Heart left ventricle (tissue), 16 donors: ENCODE results near the gene CNTN5. TPM values are rescaled to one million over a fixed set of nuclear protein-coding genes. Genes with fewer than 3 reads are reported as not detected.

ENCODE experiments used
- ATAC-seq, 4 donors: fragments of 200-7000 bp; cut with Tn5 transposase; one replicate each; pipeline ENCODE4 v1.9.1; 2020 to 2022; ENCODE audit warnings: moderate library complexity in 4 of 4, mild to moderate bottlenecking in 3 of 4, moderate number of reproducible peaks in 1 of 4
- DNase-seq, 5 donors: peaks; one replicate each; pipeline ENCODE4 v3.0.0-alpha.2; 2020
- H3K27ac ChIP-seq, 12 donors: fragments of 200-600 bp; sonication (generic) in 4 of 12; one replicate each; pipeline versions ENCODE4 v1.5.0 to v1.8.0; 2016 to 2022; ENCODE audit warnings: mild to moderate bottlenecking in 2 of 12
- H3K27me3 ChIP-seq, 9 donors: fragments of 200-600 bp; sonication (generic) in 2 of 9; one replicate each; pipeline versions ENCODE4 v1.5.1 to v1.8.0; 2016 to 2022; ENCODE audit warnings: mild to moderate bottlenecking in 3 of 9
- H3K36me3 ChIP-seq, 9 donors: fragments of 200-600 bp; sonication (generic) in 2 of 9; one replicate each; pipeline versions ENCODE4 v1.5.0 to v1.8.0; 2018 to 2022; ENCODE audit warnings: mild to moderate bottlenecking in 2 of 9
- H3K4me1 ChIP-seq, 12 donors: fragments of 200-600 bp; sonication (generic) in 4 of 12; one replicate each; pipeline versions ENCODE4 v1.5.0 to v1.8.0; 2016 to 2022; ENCODE audit warnings: mild to moderate bottlenecking in 3 of 12
- H3K4me3 ChIP-seq, 12 donors: fragments of 200-600 bp; sonication (generic) in 4 of 12; one replicate each; pipeline versions ENCODE4 v1.5.0 to v1.8.0; 2017 to 2022; ENCODE audit warnings: mild to moderate bottlenecking in 9 of 12, moderate library complexity in 4 of 12
- H3K9me3 ChIP-seq, 12 donors: fragments of 200-600 bp; sonication (generic) in 4 of 12; one replicate each; pipeline versions ENCODE4 v1.5.0 to v1.8.0; 2016 to 2022; ENCODE audit warnings: mild to moderate bottlenecking in 1 of 12
- POLR2A ChIP-seq, 2 donors: fragments of 450-650 bp; IDR thresholded peaks; one replicate each; pipeline ENCODE4 v1.6.1; 2017; ENCODE audit warnings: antibody characterized with exemption in 2 of 2, mild to moderate bottlenecking in 2 of 2, moderate library complexity in 2 of 2
- WGBS, 4 donors: extraction: QIAGEN DNeasy Blood & Tissue Kit in 2 of 4; methylation state at CpG; one replicate each; pipeline versions ENCODE4 v1.1.5 to v1.1.7; 2013 to 2018; 5-methylcytosine and 5-hydroxymethylcytosine counted together
- intact Hi-C, 10 donors: fragments of 100-400 bp; cut with DNase I; formaldehyde crosslinking; loops; one replicate each; pipeline versions ENCODE4 v1.11.1 to v1.14.2; 2022
- polyA plus RNA-seq, 2 donors: library from polyadenylated mRNA; stranded (reverse); fragments of 200-250 nt; gene quantifications; one replicate each; pipeline ENCODE4 v1.2.3, GENCODE V29; 2013
- total RNA-seq, 9 donors: library from RNA; depleted of rRNA in 2 of 9; stranded (reverse); fragments of >200 nt in 2 of 9; fragmentation: NEBNext Ultra II Directional in 3 of 9; extraction: Animal tissue kit (Norgen Biotek cat#: 25700) in 3 of 9; gene quantifications; one replicate each; pipeline versions ENCODE4 v1.1.0 to v1.2.4, GENCODE V29; 2016 to 2023
- TF ChIP-seq, protein P1 (sequence below), 12 donors: fragments of 200-600 bp; sonication (generic) in 4 of 12; IDR thresholded peaks; one replicate each; pipeline versions ENCODE4 v1.5.0 to v1.8.0; 2018 to 2022; ENCODE audit warnings: antibody characterized with exemption in 12 of 12, mild to moderate bottlenecking in 5 of 12
- donor health status: ischemic (EF 13 %, LVEDD 7.1; RV severe dilation, severe dysfunction).
- donor health status: healthy with polysubstance abuse.
- donor health status: DM: no; HTN: yes; CAD: no.
- donor health status: DM: no; HTN: no; CAD: no.
- donor health status: ischemic (EF 25% LVEDD 6.9; RV normal size, moderate dysfunction).
- donor health status: ischemic (EF 25% LVEDD 5.7; RV mildly dilated, moderate dysfunction).
- donor health status: healthy.
- donor health status: DM: yes; HTN: yes; CAD: no.
- donor health status: ischemic (EF 35%, LVEDD 5.7; RV mildly dilated, moderate dysfunction).
- donor health status: nonischemic (EF 11% LVEDD 7.7; RV severe dilation, severe dysfunction).
- donor health status: DM: yes; HTN: yes; CAD: no.
- donor health status: PGD.
- donor health status: ischemic (EF 29% LVEDD 5.4; RV normal size, mild dysfunction).
- donor health status: nonischemic (EF 23%, LVEDD 6.1; RV moderate dilation, normal function).

CNTN5 gene
- total and polyA plus RNA-seq, 11 donors, result 0.11 to 0.16 TPM; not detected in 9

DNA sequence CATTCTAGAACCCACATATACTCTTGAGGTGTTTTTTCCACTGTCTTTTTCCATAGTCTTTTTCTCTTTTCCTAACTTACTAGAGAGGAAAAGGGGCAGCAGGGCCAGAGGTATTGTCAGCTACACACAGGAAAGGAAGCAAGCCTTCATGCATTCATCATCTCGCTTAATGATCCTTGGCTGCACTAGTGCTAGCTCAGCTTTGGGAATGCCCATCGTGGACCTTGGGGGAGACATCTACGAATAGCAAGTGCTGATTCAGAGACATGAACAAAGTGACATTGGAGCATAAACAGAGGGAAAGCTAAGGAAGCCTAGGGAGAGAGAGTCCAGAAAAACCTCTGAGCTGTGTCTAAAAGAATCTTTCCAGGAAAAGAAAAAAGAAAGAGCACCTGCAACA, 1200.1 kb downstream of the CNTN5 start:
- WGBS, 4 donors, result 48 to 62% (median 57%) methylated on average over 3 of the region's 3 CpGs
- no peak for DNase-seq
- intact Hi-C loops, result no loop called here

DNA sequence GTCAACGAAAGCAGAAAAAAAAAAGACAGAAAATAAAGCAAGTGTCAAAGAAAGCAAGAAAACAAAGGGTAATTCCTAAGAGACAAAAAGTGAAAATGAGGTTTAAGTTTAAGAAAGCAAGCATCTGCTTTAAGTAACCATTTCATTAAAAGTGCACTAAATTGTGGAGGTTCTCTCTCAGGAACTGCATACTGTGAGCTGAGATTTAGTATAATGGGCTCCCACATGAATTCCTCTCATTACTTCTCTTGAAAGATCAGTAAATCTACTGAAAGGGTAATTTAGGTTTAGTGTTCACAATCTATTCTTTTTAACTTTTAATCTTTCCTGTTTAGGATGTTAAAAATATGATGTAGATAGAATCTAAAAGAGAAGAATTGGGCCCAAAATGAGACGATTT, 1201.0 kb downstream of the CNTN5 start:
- Histone ChIP-seq H3K4me3 (no peak overlapping the region), H3K27me3 (no peaks in the 10 kb centered on the region), H3K36me3 (no peaks in the 10 kb centered on the region), H3K9me3 (no peaks in the 10 kb centered on the region), H3K4me1 (no peaks in the 10 kb centered on the region), H3K27ac (no peak overlapping the region)
- DNase-seq (no peak), ATAC-seq (no peak)
- intact Hi-C loops, result no loop called here
- 64 to 77% (median 72%) methylated on average over 2 of the region's 2 CpGs for WGBS, 4 donors
- no peak for TF ChIP-seq POLR2A (IDR thresholded peaks at IDR 0.05)
- TF ChIP-seq, protein P1, sequence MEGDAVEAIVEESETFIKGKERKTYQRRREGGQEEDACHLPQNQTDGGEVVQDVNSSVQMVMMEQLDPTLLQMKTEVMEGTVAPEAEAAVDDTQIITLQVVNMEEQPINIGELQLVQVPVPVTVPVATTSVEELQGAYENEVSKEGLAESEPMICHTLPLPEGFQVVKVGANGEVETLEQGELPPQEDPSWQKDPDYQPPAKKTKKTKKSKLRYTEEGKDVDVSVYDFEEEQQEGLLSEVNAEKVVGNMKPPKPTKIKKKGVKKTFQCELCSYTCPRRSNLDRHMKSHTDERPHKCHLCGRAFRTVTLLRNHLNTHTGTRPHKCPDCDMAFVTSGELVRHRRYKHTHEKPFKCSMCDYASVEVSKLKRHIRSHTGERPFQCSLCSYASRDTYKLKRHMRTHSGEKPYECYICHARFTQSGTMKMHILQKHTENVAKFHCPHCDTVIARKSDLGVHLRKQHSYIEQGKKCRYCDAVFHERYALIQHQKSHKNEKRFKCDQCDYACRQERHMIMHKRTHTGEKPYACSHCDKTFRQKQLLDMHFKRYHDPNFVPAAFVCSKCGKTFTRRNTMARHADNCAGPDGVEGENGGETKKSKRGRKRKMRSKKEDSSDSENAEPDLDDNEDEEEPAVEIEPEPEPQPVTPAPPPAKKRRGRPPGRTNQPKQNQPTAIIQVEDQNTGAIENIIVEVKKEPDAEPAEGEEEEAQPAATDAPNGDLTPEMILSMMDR (IDR thresholded peaks at IDR 0.05), result no peak

More for the DNA sequence above, 1200.1 kb downstream of the CNTN5 start:
- Histone ChIP-seq H3K9me3 (no peaks in the 10 kb centered on the region), H3K4me3 (no peak overlapping the region), H3K27me3 (no peaks in the 10 kb centered on the region), H3K27ac (no peak overlapping the region), H3K4me1 (no peaks in the 10 kb centered on the region), H3K36me3 (no peaks in the 10 kb centered on the region)
- ATAC-seq, result no peak
- TF ChIP-seq POLR2A (IDR thresholded peaks at IDR 0.05), result no peak
- TF ChIP-seq, protein P1 (IDR thresholded peaks at IDR 0.05), result no peak

GRCh38 chr11:100224541-100225034, 1203.8 kb downstream of the CNTN5 start:
- H3K4me1 ChIP-seq, result no peaks in the 10 kb centered on the region
- H3K9me3 ChIP-seq, result no peaks in the 10 kb centered on the region
- intact Hi-C loops, result no loop called here
- WGBS, 4 donors, result 87 to 95% (median 88%) methylated on average over 1 of the region's 1 CpG
- H3K27me3 ChIP-seq, result no peaks in the 10 kb centered on the region
- no peaks in the 10 kb centered on the region for H3K36me3 ChIP-seq
- H3K4me3 ChIP-seq, result no peak overlapping the region
- TF ChIP-seq, protein P1 (IDR thresholded peaks at IDR 0.05), result no peak
- TF ChIP-seq POLR2A (IDR thresholded peaks at IDR 0.05), result no peak
- no peak for DNase-seq
- ATAC-seq, result no peak
- no peak overlapping the region for H3K27ac ChIP-seq

- no peak for ATAC-seq
- Histone ChIP-seq H3K27me3 (no peaks in the 10 kb centered on the region), H3K4me1 (no peaks in the 10 kb centered on the region), H3K4me3 (no peak overlapping the region), H3K9me3 (no peaks in the 10 kb centered on the region), H3K27ac (no peak overlapping the region), H3K36me3 (no peaks in the 10 kb centered on the region)
- no peak for DNase-seq
- intact Hi-C loops, result no loop called here
- TF ChIP-seq POLR2A (IDR thresholded peaks at IDR 0.05), result no peak
- TF ChIP-seq, protein P1 (IDR thresholded peaks at IDR 0.05), result no peak
- WGBS, 4 donors, result 49 to 65% (median 61%) methylated on average over 1 of the region's 1 CpG
Measured at GRCh38 chr11:100229086-100229485, 1208.3 kb downstream of the CNTN5 start.
